Neural progenitor cell (in vitro differentiated cells): ENCODE results near the gene OR11H6. TPM values are rescaled to one million over a fixed set of nuclear protein-coding genes. Genes with fewer than 3 reads are reported as not detected.

ENCODE experiments used
- DNase-seq: peaks from one replicate; pipeline ENCODE4 v3.0.0-alpha.2; 2016; ENCODE audit warnings: low spot score
- H2AFZ ChIP-seq: fragments of 200-600 bp; sonication (generic); replicated peaks from 2 replicates; pipeline ENCODE4 v1.6.1; 2016; ENCODE audit warnings: antibody characterized with exemption
- H3F3A ChIP-seq: fragments of 200-600 bp; sonication (generic); 2 replicates; pipeline ENCODE4 v1.6.1; 2016; ENCODE audit warnings: antibody characterized with exemption, low read depth
- H3K27ac ChIP-seq: fragments of 200-600 bp; sonication (generic); 2 replicates; pipeline ENCODE4 v1.5.1; 2016; ENCODE audit warnings: mild to moderate bottlenecking
- H3K27me3 ChIP-seq: fragments of 200-600 bp; sonication (generic); 2 replicates; pipeline ENCODE4 v1.6.1; 2016; ENCODE audit warnings: mild to moderate bottlenecking, moderate library complexity
- H3K36me3 ChIP-seq: fragments of 200-600 bp; sonication (generic); 2 replicates; pipeline ENCODE4 v1.5.1; 2016
- H3K4me1 ChIP-seq: fragments of 200-600 bp; sonication (generic); 2 replicates; pipeline ENCODE4 v1.6.1; 2016; ENCODE audit warnings: mixed run types
- H3K4me2 ChIP-seq: fragments of 200-600 bp; sonication (generic); 2 replicates; pipeline ENCODE4 v1.6.1; 2016
- H3K4me3 ChIP-seq: fragments of 200-600 bp; sonication (generic); 2 replicates; pipeline ENCODE4 v1.5.1; 2016
- H3K79me2 ChIP-seq: fragments of 200-600 bp; sonication (generic); 2 replicates; pipeline ENCODE4 v1.6.1; 2016; ENCODE audit warnings: low read depth
- H3K9ac ChIP-seq: fragments of 200-600 bp; sonication (generic); 2 replicates; pipeline ENCODE4 v1.6.1; 2016
- H3K9me3 ChIP-seq: fragments of 200-600 bp; sonication (generic); 2 replicates; pipeline ENCODE4 v1.5.1; 2016; ENCODE audit warnings: low read depth
- H4K20me1 ChIP-seq: fragments of 200-600 bp; sonication (generic); 2 replicates; pipeline ENCODE4 v1.6.1; 2016; ENCODE audit warnings: low read depth
- H3K27ac Mint-ChIP-seq: 3 replicates; pipeline ENCODE4 v1.8.0; 2021; ENCODE audit warnings: mixed read lengths
- H3K27me3 Mint-ChIP-seq: 2 replicates; pipeline ENCODE4 v1.8.0; 2022; ENCODE audit warnings: low read depth, mild to moderate bottlenecking, inconsistent platforms, moderate library complexity, mixed read lengths; ENCODE audit not compliant: insufficient read depth
- H3K36me3 Mint-ChIP-seq: 3 replicates; pipeline ENCODE4 v1.8.0; 2021; ENCODE audit warnings: mixed read lengths
- H3K4me1 Mint-ChIP-seq: 3 replicates; pipeline ENCODE4 v1.8.0; 2021; ENCODE audit warnings: mixed read lengths
- H3K4me3 Mint-ChIP-seq: 3 replicates; pipeline ENCODE4 v1.8.0; 2021; ENCODE audit warnings: mild to moderate bottlenecking, moderate library complexity, mixed read lengths
- H3K9me3 Mint-ChIP-seq: 3 replicates; pipeline ENCODE4 v1.8.0; 2020; ENCODE audit warnings: mixed read lengths
- EZH2 ChIP-seq: fragments of 200-600 bp; sonication (generic); IDR thresholded peaks from 2 replicates; pipeline ENCODE4 v1.6.1; 2017; ENCODE audit warnings: antibody characterized with exemption, mild to moderate bottlenecking, moderate library complexity
- EZH2phosphoT487 ChIP-seq: fragments of 200-600 bp; sonication (generic); IDR thresholded peaks from 2 replicates; pipeline ENCODE4 v1.6.1; 2017; ENCODE audit warnings: antibody characterized with exemption
- total RNA-seq: library from RNA; depleted of rRNA; stranded (reverse); fragments of >200 nt; gene quantifications from 2 replicates; pipeline ENCODE4 v1.2.3, GENCODE V29; 2015; ENCODE audit warnings: low replicate concordance
- TF ChIP-seq, protein P1 (sequence below): fragments of 200-600 bp; sonication (generic); IDR thresholded peaks from 2 replicates; pipeline ENCODE4 v1.5.1; 2017; ENCODE audit warnings: antibody characterized with exemption, mild to moderate bottlenecking

OR11H6 gene
- total RNA-seq, 1 donor from 2014 or later = not detected

DNA sequence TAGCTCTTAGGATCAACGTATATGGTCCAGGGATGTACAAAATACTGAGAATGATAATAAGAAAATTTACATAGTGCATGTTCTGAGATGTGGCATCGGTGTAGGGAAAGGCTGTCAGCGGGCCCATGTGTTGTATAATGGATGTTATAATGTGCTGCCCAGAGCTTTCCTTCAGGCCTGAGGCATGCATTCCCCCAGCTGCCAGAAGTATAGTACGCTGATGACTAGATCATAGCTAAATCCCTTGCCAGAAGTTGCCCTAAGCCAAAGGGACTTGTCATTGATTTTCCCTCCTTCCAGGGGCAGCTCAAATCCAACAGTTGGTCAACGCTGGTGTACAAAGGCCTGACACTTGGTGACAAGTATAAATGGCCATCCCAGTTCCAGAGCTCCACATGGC is 39.3 kb upstream of the OR11H6 start:
- H4K20me1 ChIP-seq = no peaks in the 10 kb centered on the region
- no peak overlapping the region for H3K27ac ChIP-seq
- Mint-ChIP-seq H3K36me3 (no peaks in the 10 kb centered on the region), H3K4me3 (no peak overlapping the region), H3K27ac (no peak overlapping the region), H3K9me3 (peaks cover 23% of the 10 kb centered on the region), H3K27me3 (peaks cover 5% of the 10 kb centered on the region), H3K4me1 (no peaks in the 10 kb centered on the region)
- no peaks in the 10 kb centered on the region for H3K79me2 ChIP-seq
- H3K4me3 ChIP-seq = no peak overlapping the region
- no peak for TF ChIP-seq EZH2
- TF ChIP-seq, protein P1, sequence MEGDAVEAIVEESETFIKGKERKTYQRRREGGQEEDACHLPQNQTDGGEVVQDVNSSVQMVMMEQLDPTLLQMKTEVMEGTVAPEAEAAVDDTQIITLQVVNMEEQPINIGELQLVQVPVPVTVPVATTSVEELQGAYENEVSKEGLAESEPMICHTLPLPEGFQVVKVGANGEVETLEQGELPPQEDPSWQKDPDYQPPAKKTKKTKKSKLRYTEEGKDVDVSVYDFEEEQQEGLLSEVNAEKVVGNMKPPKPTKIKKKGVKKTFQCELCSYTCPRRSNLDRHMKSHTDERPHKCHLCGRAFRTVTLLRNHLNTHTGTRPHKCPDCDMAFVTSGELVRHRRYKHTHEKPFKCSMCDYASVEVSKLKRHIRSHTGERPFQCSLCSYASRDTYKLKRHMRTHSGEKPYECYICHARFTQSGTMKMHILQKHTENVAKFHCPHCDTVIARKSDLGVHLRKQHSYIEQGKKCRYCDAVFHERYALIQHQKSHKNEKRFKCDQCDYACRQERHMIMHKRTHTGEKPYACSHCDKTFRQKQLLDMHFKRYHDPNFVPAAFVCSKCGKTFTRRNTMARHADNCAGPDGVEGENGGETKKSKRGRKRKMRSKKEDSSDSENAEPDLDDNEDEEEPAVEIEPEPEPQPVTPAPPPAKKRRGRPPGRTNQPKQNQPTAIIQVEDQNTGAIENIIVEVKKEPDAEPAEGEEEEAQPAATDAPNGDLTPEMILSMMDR = no peak
- no peak for TF ChIP-seq EZH2phosphoT487
- peaks cover 29% of the 10 kb centered on the region for H3K9me3 ChIP-seq
- no peaks in the 10 kb centered on the region for H3F3A ChIP-seq
- no peak overlapping the region for H3K9ac ChIP-seq
- no peak overlapping the region for H3K4me2 ChIP-seq
- H3K27me3 ChIP-seq = no peaks in the 10 kb centered on the region
- no peak overlapping the region for H2AFZ ChIP-seq
- no peaks in the 10 kb centered on the region for H3K36me3 ChIP-seq
- no peak for DNase-seq
- no peaks in the 10 kb centered on the region for H3K4me1 ChIP-seq

DNA sequence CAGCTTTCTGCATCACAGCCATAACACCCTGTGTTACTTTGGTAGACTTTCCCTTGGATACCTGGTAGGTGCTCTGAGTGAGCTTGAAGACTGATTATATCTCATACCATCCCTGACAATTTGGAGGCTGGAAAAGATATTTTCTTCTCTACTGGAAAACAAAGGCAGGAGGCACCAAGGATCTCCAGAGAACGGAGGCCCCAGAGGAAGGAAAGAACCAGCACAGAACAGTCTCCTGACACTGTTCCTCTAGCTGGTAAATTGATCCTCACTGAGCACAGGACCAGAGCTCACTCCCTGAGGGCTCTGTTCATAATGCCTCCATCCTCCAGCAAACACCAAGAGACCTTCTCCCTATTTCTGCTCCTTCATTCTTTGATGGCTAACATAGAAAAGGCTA is 32.9 kb upstream of the OR11H6 start, which contains the start of gene OR11G2:
TSS of gene OR11G2 (plus strand) at position 301 of the 400 bp plus-strand sequence. CDS start 6,542 bp downstream, outside the sequence.
- H3K27ac ChIP-seq = no peak within 1 kb of the TSS
- no peaks in the 10 kb centered on the region for H3K36me3 Mint-ChIP-seq
- no peak within 1 kb of the TSS for H3K9ac ChIP-seq
- H3K27ac Mint-ChIP-seq = no peak within 1 kb of the TSS
- no peak for TF ChIP-seq EZH2phosphoT487
- TF ChIP-seq EZH2 = no peak
- TF ChIP-seq, protein P1 = no peak
- no peaks in the 10 kb centered on the region for H3K4me1 ChIP-seq
- no peak within 1 kb of the TSS for H2AFZ ChIP-seq
- H3K4me1 Mint-ChIP-seq = no peaks in the 10 kb centered on the region
- peaks cover 13% of the 10 kb centered on the region for H3K9me3 Mint-ChIP-seq
- no peaks in the 10 kb centered on the region for H4K20me1 ChIP-seq
- H3K4me3 ChIP-seq = no peak within 1 kb of the TSS
- H3K9me3 ChIP-seq = peaks cover 39% of the 10 kb centered on the region
- H3K27me3 Mint-ChIP-seq = peaks cover 6% of the 10 kb centered on the region
- H3K4me2 ChIP-seq = no peak within 1 kb of the TSS
- DNase-seq = no peak
- no peak within 1 kb of the TSS for H3K4me3 Mint-ChIP-seq
- no peaks in the 10 kb centered on the region for H3F3A ChIP-seq
- H3K79me2 ChIP-seq = no peaks in the 10 kb centered on the region
- H3K27me3 ChIP-seq = no peaks in the 10 kb centered on the region
- no peaks in the 10 kb centered on the region for H3K36me3 ChIP-seq

DNA sequence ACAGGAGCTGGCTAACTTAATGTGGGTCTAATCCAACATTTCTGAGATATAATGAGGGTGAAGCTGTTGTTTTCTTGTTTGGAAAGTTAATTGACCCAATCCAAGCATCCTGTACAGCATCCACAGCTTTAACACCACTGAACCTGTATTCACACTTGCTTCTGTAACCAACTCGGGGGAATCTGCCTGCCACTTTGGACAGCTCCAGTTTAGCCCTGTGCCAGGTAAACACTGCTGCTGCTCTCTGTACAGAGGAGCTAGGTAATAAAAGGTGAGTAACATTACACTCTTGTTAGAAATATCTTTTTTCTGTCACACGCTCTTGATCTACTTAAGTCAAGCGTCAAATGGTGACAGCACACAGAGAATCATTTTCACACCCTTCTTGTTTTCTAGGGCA is 32.1 kb upstream of the OR11H6 start:
- no peak overlapping the region for H3K9ac ChIP-seq
- no peaks in the 10 kb centered on the region for H3K36me3 ChIP-seq
- H3K4me2 ChIP-seq = no peak overlapping the region
- H3K4me1 ChIP-seq = no peaks in the 10 kb centered on the region
- Mint-ChIP-seq H3K27ac (no peak overlapping the region), H3K4me1 (no peaks in the 10 kb centered on the region), H3K9me3 (peaks cover 11% of the 10 kb centered on the region), H3K27me3 (peaks cover 6% of the 10 kb centered on the region), H3K4me3 (no peak overlapping the region), H3K36me3 (no peaks in the 10 kb centered on the region)
- H3F3A ChIP-seq = no peaks in the 10 kb centered on the region
- H3K27me3 ChIP-seq = no peaks in the 10 kb centered on the region
- no peak overlapping the region for H2AFZ ChIP-seq
- no peak overlapping the region for H3K27ac ChIP-seq
- no peak for DNase-seq
- H4K20me1 ChIP-seq = no peaks in the 10 kb centered on the region
- TF ChIP-seq EZH2phosphoT487 (no peak), EZH2 (no peak)
- TF ChIP-seq, protein P1 = no peak
- H3K4me3 ChIP-seq = no peak overlapping the region
- no peaks in the 10 kb centered on the region for H3K79me2 ChIP-seq
- H3K9me3 ChIP-seq = peaks cover 45% of the 10 kb centered on the region
